OCI-LY1 (cell line): ENCODE data around the gene ARID5B.

Experiments used
- H2AFZ ChIP-seq: fragments of 200-600 bp; sonication (generic), shearing (Covaris generic); 2 replicates; pipeline ENCODE4 v1.6.0; 2014; ENCODE audit warnings: antibody characterized with exemption, mild to moderate bottlenecking, low read length
- H3F3A ChIP-seq: fragments of 200-600 bp; sonication (generic), shearing (Covaris generic); 2 replicates; pipeline ENCODE4 v1.6.0; 2014; ENCODE audit warnings: mild to moderate bottlenecking, antibody characterized with exemption, low read length, moderate library complexity; ENCODE audit not compliant: insufficient read depth
- H3K27ac ChIP-seq: fragments of 200-600 bp; sonication (generic); 2 replicates; pipeline ENCODE4 v1.5.1; 2014; ENCODE audit warnings: low read length, mixed run types, mild to moderate bottlenecking, low read depth; ENCODE audit not compliant: poor library complexity, severe bottlenecking
- H3K27me3 ChIP-seq: fragments of 200-600 bp; sonication (generic); 2 replicates; pipeline ENCODE4 v1.6.0; 2014; ENCODE audit warnings: antibody characterized with exemption, mild to moderate bottlenecking, low read length, moderate library complexity; ENCODE audit not compliant: insufficient read depth
- H3K36me3 ChIP-seq: fragments of 200-600 bp; sonication (generic); 2 replicates; pipeline ENCODE4 v1.6.1; 2014; ENCODE audit warnings: mild to moderate bottlenecking, antibody characterized with exemption, low read length, moderate library complexity, mixed read lengths; ENCODE audit not compliant: insufficient read depth
- H3K4me1 ChIP-seq: fragments of 200-600 bp; sonication (generic); 2 replicates; pipeline ENCODE4 v1.5.1; 2014; ENCODE audit warnings: mild to moderate bottlenecking, low read length, moderate library complexity; ENCODE audit not compliant: insufficient read depth, severe bottlenecking
- H3K4me2 ChIP-seq: fragments of 200-600 bp; sonication (generic), shearing (Covaris generic); 2 replicates; pipeline ENCODE4 v1.6.1; 2014; ENCODE audit warnings: low read length
- H3K4me3 ChIP-seq: fragments of 200-600 bp; sonication (generic); 2 replicates; pipeline ENCODE4 v1.5.1; 2014; ENCODE audit warnings: low read length, low read depth, mild to moderate bottlenecking, mixed read lengths; ENCODE audit not compliant: poor library complexity, severe bottlenecking
- H3K79me2 ChIP-seq: fragments of 200-600 bp; shearing (Covaris generic); 2 replicates; pipeline ENCODE4 v1.6.1; 2016; ENCODE audit warnings: mixed run types, low read length, mixed read lengths; ENCODE audit not compliant: insufficient read depth
- H3K9ac ChIP-seq: fragments of 200-600 bp; sonication (generic), shearing (Covaris generic); 2 replicates; pipeline ENCODE4 v1.6.1; 2014; ENCODE audit warnings: mild to moderate bottlenecking, low read length, mixed read lengths
- H3K9me2 ChIP-seq: fragments of 200-600 bp; sonication (generic), shearing (Covaris generic); 2 replicates; pipeline ENCODE4 v1.6.1; 2014; ENCODE audit warnings: low read depth, mild to moderate bottlenecking, low read length, mixed read lengths
- H3K9me3 ChIP-seq: fragments of 200-600 bp; shearing (Covaris generic); 2 replicates; pipeline ENCODE4 v1.6.1; 2014; ENCODE audit warnings: low read length, mixed read lengths
- H4K20me1 ChIP-seq: fragments of 200-600 bp; sonication (generic), shearing (Covaris generic); 2 replicates; pipeline ENCODE4 v1.6.0; 2016; ENCODE audit warnings: mild to moderate bottlenecking, low read length; ENCODE audit not compliant: insufficient read depth
- CTCF ChIP-seq: fragments of 200-600 bp; sonication (generic), shearing (Covaris generic); IDR thresholded peaks from 2 replicates; pipeline ENCODE4 v1.5.1; 2017; ENCODE audit warnings: mild to moderate bottlenecking, antibody characterized with exemption, low read length, moderate library complexity, mixed read lengths
- EZH2 ChIP-seq: fragments of 200-600 bp; sonication (generic), shearing (Covaris generic); IDR thresholded peaks from 2 replicates; pipeline ENCODE4 v1.8.0; 2017; ENCODE audit warnings: borderline replicate concordance, mixed run types, mild to moderate bottlenecking, antibody characterized with exemption, low read length, moderate library complexity, mixed read lengths

ARID5B gene

DNA sequence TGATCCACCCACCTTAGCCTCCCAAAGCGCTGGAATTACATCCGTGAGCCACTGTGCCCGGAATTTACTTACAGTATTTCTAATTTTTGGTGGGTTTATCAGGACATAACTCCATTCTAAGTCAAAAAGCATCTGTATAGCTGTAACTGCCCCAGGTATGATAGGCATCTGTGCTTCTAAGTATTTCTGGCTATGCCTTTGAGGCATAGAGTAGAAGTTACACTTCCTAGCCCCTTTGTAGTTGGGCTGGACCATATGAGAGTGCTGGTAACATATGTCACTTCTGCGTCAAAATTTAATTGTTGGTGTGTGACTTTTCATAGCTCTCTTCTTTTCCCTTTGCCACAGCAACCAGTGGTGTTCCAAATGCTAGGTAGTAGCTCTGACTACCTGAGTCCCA, 213.8 kb downstream of the ARID5B start:
- Histone ChIP-seq H3K4me1 (peaks cover 12% of the 10 kb centered on the region), H3K36me3 (no peaks in the 10 kb centered on the region), H3K79me2 (no peaks in the 10 kb centered on the region), H4K20me1 (no peaks in the 10 kb centered on the region), H3F3A (peaks cover 2% of the 10 kb centered on the region; the same call in 1 of the 2 replicates), H2AFZ (no peak overlapping the region), H3K9me3 (no peaks in the 10 kb centered on the region), H3K4me2 (no peak overlapping the region), H3K27ac (no peak overlapping the region), H3K4me3 (no peak overlapping the region), H3K27me3 (no peaks in the 10 kb centered on the region), H3K9ac (no peak overlapping the region), H3K9me2 (no peaks in the 10 kb centered on the region)
- TF ChIP-seq CTCF (no peak), EZH2 (no peak)

GRCh38 chr10:62115842-62116241, 214.3 kb downstream of the ARID5B start:
- Histone ChIP-seq H2AFZ (no peak overlapping the region), H3K27ac (no peak overlapping the region), H3K9me2 (no peaks in the 10 kb centered on the region), H3K4me1 (peaks cover 7% of the 10 kb centered on the region), H3F3A (no peaks in the 10 kb centered on the region; the same call in 1 of the 2 replicates), H3K27me3 (no peaks in the 10 kb centered on the region), H3K4me3 (no peak overlapping the region), H3K79me2 (no peaks in the 10 kb centered on the region), H3K36me3 (no peaks in the 10 kb centered on the region), H3K9ac (no peak overlapping the region), H4K20me1 (no peaks in the 10 kb centered on the region), H3K9me3 (no peaks in the 10 kb centered on the region), H3K4me2 (no peak overlapping the region)
- TF ChIP-seq EZH2 (no peak), CTCF (no peak)

- Histone ChIP-seq H4K20me1 (no peaks in the 10 kb centered on the region), H2AFZ (no peak overlapping the region), H3F3A (no peaks in the 10 kb centered on the region; the same call in 1 of the 2 replicates), H3K27ac (no peak overlapping the region), H3K27me3 (no peaks in the 10 kb centered on the region), H3K36me3 (no peaks in the 10 kb centered on the region), H3K4me1 (no peaks in the 10 kb centered on the region), H3K9me3 (no peaks in the 10 kb centered on the region), H3K4me3 (no peak overlapping the region), H3K9ac (no peak overlapping the region), H3K79me2 (no peaks in the 10 kb centered on the region), H3K9me2 (no peaks in the 10 kb centered on the region), H3K4me2 (no peak overlapping the region)
- no peak for TF ChIP-seq CTCF
- no peak for TF ChIP-seq EZH2
These were observed 215.4 kb downstream of the ARID5B start for GRCh38 chr10:62116896-62117295.
